OCI-LY1 (cell line): ENCODE data around the gene SPDL1.

Experiments used
- CTCF ChIP-seq: fragments of 200-600 bp; sonication (generic), shearing (Covaris generic); IDR thresholded peaks from 2 replicates; pipeline ENCODE4 v1.5.1; 2017; ENCODE audit warnings: mild to moderate bottlenecking, antibody characterized with exemption, low read length, moderate library complexity, mixed read lengths
- EZH2 ChIP-seq: fragments of 200-600 bp; sonication (generic), shearing (Covaris generic); IDR thresholded peaks from 2 replicates; pipeline ENCODE4 v1.8.0; 2017; ENCODE audit warnings: borderline replicate concordance, mixed run types, mild to moderate bottlenecking, antibody characterized with exemption, low read length, moderate library complexity, mixed read lengths

- no peak for TF ChIP-seq CTCF
- TF ChIP-seq EZH2: no peak
Observed at GRCh38 chr5:169551146-169551545, 32.4 kb upstream of the SPDL1 start.
